PC-3 (cell line): Measurements from ENCODE around the gene FBXL7. TPM values are rescaled to one million over a fixed set of nuclear protein-coding genes. Genes with fewer than 3 reads are reported as not detected.

Source experiments
- ATAC-seq: fragments of 200-7000 bp; cut with Tn5 transposase; 2 replicates; pipeline ENCODE4 v1.9.1; 2020; ENCODE audit warnings: mild to moderate bottlenecking, moderate library complexity
- BruUV-seq: library from RNA; stranded (reverse); fragments of 400-500 nt; replicated peaks from 2 replicates; lab custom pipeline; 2021; lab: Mats Ljungman, UMichigan
- CTCF ChIA-PET: fragments of 300-600 bp; sonication (Branson Sonifier 250); formaldehyde crosslinking; loops from one replicate; lab custom pipeline; 2022; ENCODE audit warnings: antibody characterized with exemption; lab: Charles Lee
- POLR2A ChIA-PET: fragments of 300-600 bp; sonication (Branson Sonifier 250); formaldehyde crosslinking; loops from one replicate; lab custom pipeline; 2022; ENCODE audit warnings: antibody characterized with exemption; ENCODE audit not compliant: unreplicated experiment; lab: Charles Lee
- DNase-seq: peaks from one replicate; pipeline ENCODE4 v3.0.0-alpha.2; 2015
- H2AFZ ChIP-seq: fragments of 300-600 bp; sonication (generic); 2 replicates; pipeline ENCODE4 v1.6.0; 2016; ENCODE audit warnings: antibody characterized with exemption, low read length
- H3F3A ChIP-seq: fragments of 300-600 bp; sonication (generic); one replicate; pipeline ENCODE4 v1.6.0; 2017; ENCODE audit warnings: antibody characterized with exemption, low read length, control low read depth, mild to moderate bottlenecking; ENCODE audit not compliant: unreplicated experiment
- H3K27ac ChIP-seq: fragments of 300-600 bp; sonication (generic); 2 replicates; pipeline ENCODE4 v1.5.1; 2016; ENCODE audit warnings: mild to moderate bottlenecking, low read length
- H3K27me3 ChIP-seq: fragments of 300-600 bp; sonication (generic); 2 replicates; pipeline ENCODE4 v1.6.1; 2016; ENCODE audit warnings: low read length, mixed read lengths
- H3K36me3 ChIP-seq: fragments of 300-600 bp; sonication (generic); 2 replicates; pipeline ENCODE4 v1.6.1; 2016; ENCODE audit warnings: low read depth, mixed run types, low read length, mixed read lengths
- H3K4me1 ChIP-seq: fragments of 300-600 bp; sonication (generic); 2 replicates; pipeline ENCODE4 v1.5.1; 2016; ENCODE audit warnings: low read length; ENCODE audit not compliant: insufficient read depth
- H3K4me2 ChIP-seq: fragments of 300-600 bp; sonication (generic); 2 replicates; pipeline ENCODE4 v1.6.0; 2016; ENCODE audit warnings: low read length
- H3K4me3 ChIP-seq: fragments of 300-600 bp; sonication (generic); 2 replicates; pipeline ENCODE4 v1.5.1; 2016; ENCODE audit warnings: mild to moderate bottlenecking, low read length, mixed read lengths
- H3K79me2 ChIP-seq: fragments of 300-600 bp; sonication (generic); 2 replicates; pipeline ENCODE4 v1.6.1; 2017; ENCODE audit warnings: low read length, mixed read lengths
- H3K9ac ChIP-seq: fragments of 300-600 bp; sonication (generic); 2 replicates; pipeline ENCODE4 v1.6.0; 2016; ENCODE audit warnings: mild to moderate bottlenecking, low read length
- H3K9me2 ChIP-seq: fragments of 300-600 bp; sonication (generic); replicated peaks from 2 replicates; pipeline ENCODE4 v1.6.1; 2016; ENCODE audit warnings: mixed run types, low read length, mixed read lengths
- H3K9me3 ChIP-seq: fragments of 300-600 bp; sonication (generic); 2 replicates; pipeline ENCODE4 v1.6.1; 2016; ENCODE audit warnings: low read length, mixed read lengths
- H4K20me1 ChIP-seq: fragments of 300-600 bp; sonication (generic); 2 replicates; pipeline ENCODE4 v1.6.1; 2016; ENCODE audit warnings: low read length, mixed read lengths
- CTCF ChIP-seq: fragments of 300-600 bp; sonication (generic); conservative IDR thresholded peaks from 2 replicates; pipeline ENCODE4 v1.5.1; 2017; ENCODE audit warnings: antibody characterized with exemption, low read depth, mild to moderate bottlenecking, low read length
- EZH2 ChIP-seq: fragments of 300-600 bp; sonication (generic); IDR thresholded peaks from one replicate; pipeline ENCODE4 v1.6.1; 2017; ENCODE audit warnings: antibody characterized with exemption, mild to moderate bottlenecking, low read length; ENCODE audit not compliant: unreplicated experiment
- EZH2phosphoT487 ChIP-seq: fragments of 300-600 bp; sonication (generic); IDR thresholded peaks from 2 replicates; pipeline ENCODE4 v1.6.1; 2018; ENCODE audit warnings: mild to moderate bottlenecking, antibody characterized with exemption, low read length, borderline replicate concordance
- intact Hi-C: fragments of 100-400 bp; cut with micrococcal nuclease; formaldehyde crosslinking; loops from 2 replicates; pipeline ENCODE4 v1.9.0; 2023
- total RNA-seq: library from RNA; depleted of rRNA; stranded (reverse); fragments of >200 nt; gene quantifications from 2 replicates; pipeline ENCODE4 v1.2.3, GENCODE V29; 2014

The FBXL7 gene
- total RNA-seq, 1 experiment from 2014 or later: 0.18 TPM

- H3F3A ChIP-seq: no peaks in the 10 kb centered on the region
- H3K27ac ChIP-seq: no peak overlapping the region
- H3K4me1 ChIP-seq: no peaks in the 10 kb centered on the region
- H3K79me2 ChIP-seq: no peaks in the 10 kb centered on the region
- H3K9ac ChIP-seq: no peak overlapping the region
- TF ChIP-seq CTCF: no peak
- no peak for TF ChIP-seq EZH2phosphoT487
- ChIA-PET CTCF (no interaction called here), POLR2A (no interaction called here)
- H4K20me1 ChIP-seq: no peaks in the 10 kb centered on the region
- no peaks in the 10 kb centered on the region for H3K9me2 ChIP-seq
- H3K9me3 ChIP-seq: peaks cover 42% of the 10 kb centered on the region
- BruUV-seq: no TSS peak
- H3K4me2 ChIP-seq: no peak overlapping the region
- H3K4me3 ChIP-seq: no peak overlapping the region
- intact Hi-C loops: no loop called here
- DNase-seq (no peak), ATAC-seq (no peak)
- H2AFZ ChIP-seq: no peak overlapping the region
- no peaks in the 10 kb centered on the region for H3K27me3 ChIP-seq
- H3K36me3 ChIP-seq: no peaks in the 10 kb centered on the region
Observed at GRCh38 chr5:15612915-15613635, 113.1 kb downstream of the FBXL7 start.

DNA sequence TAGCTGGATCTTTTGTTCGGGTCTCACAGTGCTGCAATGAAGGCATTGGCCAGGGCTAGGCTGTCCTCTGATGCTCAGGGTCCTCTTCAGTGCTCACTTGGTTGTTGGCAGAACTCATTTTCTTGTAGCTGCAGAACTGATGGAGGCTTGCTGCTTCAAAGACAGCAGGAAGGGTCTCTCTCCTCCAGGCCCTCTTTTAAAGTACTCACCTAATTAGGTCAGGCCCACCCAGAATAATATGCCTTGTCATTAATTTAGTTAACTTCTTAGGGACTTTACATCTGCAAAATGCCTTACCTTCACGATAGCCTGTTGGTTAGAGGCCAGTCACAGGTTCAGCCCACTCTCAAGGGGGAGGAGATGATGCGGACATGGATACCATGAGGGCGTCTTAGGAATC lies 114.7 kb downstream of the FBXL7 start:
- Histone ChIP-seq H3K9me3 (peaks cover 36% of the 10 kb centered on the region), H3F3A (no peaks in the 10 kb centered on the region), H3K4me1 (no peaks in the 10 kb centered on the region), H3K27ac (no peak overlapping the region), H3K27me3 (no peaks in the 10 kb centered on the region), H2AFZ (no peak overlapping the region), H3K4me3 (no peak overlapping the region), H3K9ac (no peak overlapping the region), H3K36me3 (no peaks in the 10 kb centered on the region), H4K20me1 (no peaks in the 10 kb centered on the region), H3K79me2 (no peaks in the 10 kb centered on the region), H3K9me2 (no peaks in the 10 kb centered on the region), H3K4me2 (no peak overlapping the region)
- ATAC-seq: no peak
- CTCF ChIA-PET: no interaction called here
- intact Hi-C loops: no loop called here
- TF ChIP-seq EZH2phosphoT487: no peak
- TF ChIP-seq CTCF: no peak
- no peak for TF ChIP-seq EZH2
- no TSS peak for BruUV-seq
- DNase-seq: no peak
- POLR2A ChIA-PET: no interaction called here

GRCh38 chr5:15615859-15616258 lies 115.9 kb downstream of the FBXL7 start:
- BruUV-seq: no TSS peak
- Histone ChIP-seq H2AFZ (no peak overlapping the region), H4K20me1 (no peaks in the 10 kb centered on the region), H3K9me2 (no peaks in the 10 kb centered on the region), H3K4me2 (no peak overlapping the region), H3K27me3 (no peaks in the 10 kb centered on the region), H3K27ac (no peak overlapping the region), H3K9me3 (peaks cover 28% of the 10 kb centered on the region; the same call in 1 of the 2 replicates), H3K4me3 (no peak overlapping the region), H3K4me1 (no peaks in the 10 kb centered on the region), H3K9ac (no peak overlapping the region), H3K79me2 (no peaks in the 10 kb centered on the region), H3F3A (no peaks in the 10 kb centered on the region), H3K36me3 (no peaks in the 10 kb centered on the region)
- intact Hi-C loops: no loop called here
- CTCF ChIA-PET: no interaction called here
- no peak for TF ChIP-seq CTCF
- no peak for TF ChIP-seq EZH2phosphoT487
- TF ChIP-seq EZH2: no peak
- POLR2A ChIA-PET: no interaction called here
- ATAC-seq (no peak), DNase-seq (no peak)
